T-helper 2 cell treated with Interferon-gamma antibody and Interleukin-4, amounts not matched to agents 100 ng/mL and 5 ng/mL, for 36 hours (primary cell): Measurements from ENCODE around the gene CDC42EP4. TPM values are rescaled to one million over a fixed set of nuclear protein-coding genes. Genes with fewer than 3 reads are reported as not detected.
"Not testable (repeated sequence)": the region's sequence is repeated elsewhere in the genome, so short reads cannot be mapped to it uniquely, and the experiment has no call there.

Experiments used
- intact Hi-C: fragments of 100-400 bp; cut with micrococcal nuclease; formaldehyde crosslinking; loops from one replicate; pipeline ENCODE4 v1.15.1; 2023
- total RNA-seq: library from RNA; stranded (reverse); gene quantifications from 2 replicates; pipeline ENCODE4 v1.2.3, GENCODE V29; 2022

The CDC42EP4 gene
- total RNA-seq, 1 donor from 2014 or later, result 1.6 TPM

DNA sequence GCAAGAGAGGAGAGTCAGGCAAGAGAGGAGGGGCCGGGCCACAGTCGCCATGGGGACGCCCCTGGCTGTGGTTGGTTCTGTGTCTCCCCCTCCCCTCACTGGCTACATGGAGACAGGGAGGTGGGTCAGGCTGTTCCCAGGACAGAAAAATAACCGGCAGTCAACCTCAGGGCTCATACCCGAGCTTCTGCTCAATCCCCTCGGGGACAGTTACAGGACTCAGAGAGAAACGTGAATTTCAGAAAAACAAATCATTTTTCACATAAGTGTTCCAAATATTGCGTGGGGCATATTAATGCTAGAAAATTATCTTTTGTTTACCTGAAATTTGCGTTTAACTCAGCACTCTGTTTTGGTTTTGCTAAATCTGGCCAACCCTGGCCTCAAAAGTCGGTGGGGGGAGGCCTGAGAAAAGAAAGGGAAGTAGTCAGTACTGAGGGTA lies 27.9 kb downstream of the CDC42EP4 start:
- intact Hi-C loops, result no loop called here

DNA sequence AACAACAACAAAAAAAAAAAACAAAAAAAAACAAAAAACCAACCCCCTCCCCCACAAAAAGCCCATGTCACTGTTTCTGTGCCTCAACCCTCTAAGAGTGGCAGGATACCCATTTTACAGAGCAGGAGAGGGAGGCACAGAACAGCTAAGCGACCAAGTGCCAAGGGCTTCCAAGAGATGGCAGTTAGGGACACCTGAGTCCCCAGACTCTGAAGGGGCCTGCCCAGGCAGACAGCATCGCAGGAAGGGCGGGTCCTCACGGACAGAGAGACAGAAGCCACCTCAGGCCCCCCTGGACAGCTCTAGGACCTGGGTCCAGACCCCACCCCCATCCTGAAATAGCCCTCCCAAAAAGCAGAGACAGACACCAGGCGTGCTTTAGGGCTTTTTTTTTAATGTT lies 28.6 kb downstream of the CDC42EP4 start:
- intact Hi-C loops, result no loop called here

DNA sequence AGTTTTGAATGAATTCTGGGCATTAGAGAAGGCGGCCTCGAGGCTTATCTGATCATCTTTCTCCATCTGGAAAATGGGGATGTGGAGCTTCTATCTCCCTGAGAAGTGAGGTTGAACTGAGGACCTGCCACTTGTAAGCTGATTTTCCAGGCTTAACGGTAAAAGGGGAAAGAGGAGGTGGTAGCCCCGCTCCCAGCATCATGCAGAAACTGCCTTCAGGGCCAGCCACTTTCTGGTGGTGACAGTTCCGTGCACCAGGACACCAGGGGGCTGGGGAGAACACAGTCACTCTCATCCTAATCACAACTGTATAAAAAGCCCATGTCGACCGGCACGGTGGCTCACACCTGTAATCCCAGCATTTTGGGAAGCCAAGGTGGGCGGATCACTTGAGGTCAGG lies 29.2 kb downstream of the CDC42EP4 start:
- intact Hi-C loops, result no loop called here

GRCh38 chr17:73281928-73282327 lies 29.9 kb downstream of the CDC42EP4 start:
- intact Hi-C loops, result no loop called here

- intact Hi-C loops, result no loop called here
These were observed 31.6 kb downstream of the CDC42EP4 start for GRCh38 chr17:73280191-73280590.

DNA sequence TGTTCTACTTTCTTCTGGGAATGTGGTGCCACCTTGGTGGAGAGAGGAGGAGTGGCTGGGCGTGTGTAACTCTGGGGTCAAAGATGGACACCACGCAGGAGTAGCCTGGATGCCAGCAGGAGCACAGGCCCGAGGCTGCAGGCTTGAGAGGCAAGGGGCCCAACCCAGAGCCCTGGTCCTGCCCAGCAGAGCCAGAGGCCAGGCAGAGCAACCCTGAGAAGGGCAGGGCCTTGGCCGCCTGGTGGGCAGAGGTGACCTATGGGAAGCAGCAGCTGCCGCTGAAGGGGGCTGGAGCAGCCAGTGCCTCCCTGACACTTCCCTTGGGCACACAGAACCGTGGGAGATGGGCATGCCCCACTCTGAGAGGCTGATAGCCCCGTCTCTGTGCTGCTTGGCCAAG lies 32.1 kb downstream of the CDC42EP4 start:
- intact Hi-C loops, result no loop called here

GRCh38 chr17:73278465-73279453 lies 33.0 kb downstream of the CDC42EP4 start:
- intact Hi-C loops, result no loop called here

DNA sequence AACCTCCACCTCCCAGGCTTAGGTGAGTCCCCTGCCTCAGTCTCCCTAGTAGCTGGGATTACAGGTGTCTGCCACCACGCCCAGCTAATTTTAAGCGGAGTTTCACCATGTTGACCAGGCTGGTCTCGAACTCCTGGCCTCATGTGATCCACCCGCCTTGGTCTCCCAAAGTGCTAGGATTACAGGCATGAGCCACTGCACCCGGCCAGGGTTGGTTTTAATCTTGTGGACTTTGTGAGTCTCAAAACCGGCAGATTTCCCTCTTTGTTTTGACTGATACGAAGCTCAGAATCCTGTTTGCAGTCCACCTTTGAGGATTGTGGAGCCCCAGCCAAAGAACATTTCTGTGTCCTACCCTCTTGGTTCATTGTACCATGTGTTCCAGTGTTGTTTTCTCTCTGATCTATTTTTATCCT lies 33.7 kb downstream of the CDC42EP4 start:
- intact Hi-C loops, result no loop called here

DNA sequence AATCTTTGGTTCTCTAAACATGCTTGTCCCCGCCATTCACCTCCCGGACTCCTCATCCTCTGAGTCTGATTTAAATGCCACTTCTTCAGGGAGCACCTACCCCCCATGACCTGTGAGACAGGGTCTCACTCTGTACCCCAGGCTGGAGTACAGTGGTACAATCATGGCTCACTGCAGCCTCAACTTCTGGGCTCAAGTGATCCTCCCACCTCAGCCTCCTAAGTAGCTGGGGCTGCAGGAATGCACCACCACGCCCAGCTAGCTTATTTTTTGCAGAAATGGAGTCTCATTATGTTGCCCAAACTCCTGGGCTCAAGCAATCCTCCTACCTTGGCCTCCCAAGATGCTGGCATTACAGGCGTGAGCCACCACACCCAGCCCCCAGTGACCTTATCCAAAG lies 37.3 kb downstream of the CDC42EP4 start:
- intact Hi-C loops, result no loop called here

DNA sequence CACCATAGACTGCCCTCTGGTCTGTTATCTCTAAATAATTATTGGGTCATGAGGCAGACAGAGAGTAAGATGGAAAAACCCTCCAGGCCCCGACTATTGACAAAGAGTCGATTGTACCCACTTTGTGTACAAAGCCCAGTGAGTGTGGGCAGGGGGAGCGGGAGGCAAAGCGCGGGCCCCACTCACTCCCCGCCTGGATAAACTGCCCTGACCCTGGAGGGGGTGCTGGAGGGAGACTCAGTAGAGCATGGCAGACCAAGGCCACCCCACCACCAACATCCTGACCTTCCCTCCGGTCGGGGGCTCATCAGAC lies 38.9 kb downstream of the CDC42EP4 start:
- intact Hi-C loops, result no loop called here

GRCh38 chr17:73271072-73271471 lies 40.7 kb downstream of the CDC42EP4 start:
- intact Hi-C loops, result no loop called here

DNA sequence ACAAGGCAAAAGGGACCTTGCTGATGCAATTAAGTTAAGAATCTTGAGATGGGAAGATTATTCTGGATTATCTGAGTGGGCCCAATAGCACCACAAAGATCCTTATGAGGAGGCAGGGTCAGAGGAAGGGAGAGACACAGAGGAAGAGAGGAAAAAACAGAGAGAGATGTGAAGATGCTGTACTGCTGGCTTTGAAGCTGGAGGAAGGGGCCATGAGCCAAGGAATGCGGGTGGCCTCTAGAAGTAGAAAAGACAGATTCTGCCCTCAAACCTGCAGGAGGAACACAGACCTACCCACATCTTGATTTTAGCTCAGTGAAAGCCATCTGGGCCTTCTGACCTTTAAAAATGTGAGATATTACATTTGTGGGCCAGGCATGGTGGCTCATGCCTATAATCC lies 42.0 kb downstream of the CDC42EP4 start:
- intact Hi-C loops, result no loop called here

DNA sequence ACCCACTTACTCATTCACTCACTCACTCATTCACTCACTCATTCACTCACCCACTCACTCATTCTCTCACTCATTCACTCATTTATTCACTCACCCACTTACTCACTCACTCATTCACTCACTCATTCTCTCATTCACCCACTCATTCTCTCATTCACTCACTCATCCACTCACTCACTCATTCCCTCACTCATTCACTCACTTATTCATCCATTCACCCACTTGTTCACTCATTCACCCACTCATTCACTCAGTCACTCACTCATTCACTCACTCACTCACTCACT lies 42.5 kb downstream of the CDC42EP4 start:
- intact Hi-C loops, result no loop called here

GRCh38 chr17:73268582-73269328 lies 43.0 kb downstream of the CDC42EP4 start:
- intact Hi-C loops, result no loop called here

DNA sequence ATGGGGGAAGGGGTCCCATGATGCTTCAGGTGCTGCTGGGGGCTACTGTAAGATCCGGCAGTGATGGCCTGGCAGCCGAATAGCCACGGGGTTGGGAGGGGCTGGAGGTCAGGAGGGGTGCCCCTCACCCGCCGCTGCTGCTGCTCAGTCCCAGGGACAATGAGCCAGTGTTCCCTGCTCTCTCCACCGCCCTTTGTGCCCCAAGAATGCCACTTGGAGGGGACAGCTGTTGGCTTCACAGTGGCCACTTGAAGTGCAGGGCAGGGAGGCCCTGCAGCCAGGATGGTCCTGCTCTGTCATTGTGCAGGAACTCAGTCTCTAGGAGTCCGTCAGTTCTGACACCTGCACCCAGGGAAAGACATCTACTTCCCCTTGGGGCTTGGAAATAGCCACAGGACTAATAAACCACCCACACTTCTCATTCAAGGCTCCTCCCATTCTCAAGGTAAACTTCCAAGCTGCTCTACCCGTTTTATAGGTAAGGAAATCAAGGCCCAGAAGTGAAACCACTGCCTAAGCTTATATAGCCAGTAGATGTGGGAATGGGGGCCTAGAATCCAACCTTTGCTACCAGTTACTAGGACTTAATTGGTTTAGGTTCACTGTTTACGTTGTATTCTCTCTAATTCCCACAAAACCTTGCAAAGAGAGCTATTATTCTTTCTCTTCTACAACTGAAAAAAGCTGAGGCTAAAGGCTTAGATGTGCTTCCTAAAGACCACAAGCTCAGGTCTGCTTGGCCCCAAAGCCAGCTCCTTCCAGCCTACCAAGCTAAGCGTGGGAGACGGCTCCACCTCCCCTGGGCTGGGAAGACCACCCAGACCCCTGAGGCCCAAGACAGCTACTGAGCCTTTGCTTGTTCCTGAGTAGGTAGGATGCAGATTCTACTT lies 43.9 kb downstream of the CDC42EP4 start:
- intact Hi-C loops, result no loop called here

- intact Hi-C loops, result no loop called here
These were observed 45.0 kb downstream of the CDC42EP4 start for GRCh38 chr17:73266796-73267195.

DNA sequence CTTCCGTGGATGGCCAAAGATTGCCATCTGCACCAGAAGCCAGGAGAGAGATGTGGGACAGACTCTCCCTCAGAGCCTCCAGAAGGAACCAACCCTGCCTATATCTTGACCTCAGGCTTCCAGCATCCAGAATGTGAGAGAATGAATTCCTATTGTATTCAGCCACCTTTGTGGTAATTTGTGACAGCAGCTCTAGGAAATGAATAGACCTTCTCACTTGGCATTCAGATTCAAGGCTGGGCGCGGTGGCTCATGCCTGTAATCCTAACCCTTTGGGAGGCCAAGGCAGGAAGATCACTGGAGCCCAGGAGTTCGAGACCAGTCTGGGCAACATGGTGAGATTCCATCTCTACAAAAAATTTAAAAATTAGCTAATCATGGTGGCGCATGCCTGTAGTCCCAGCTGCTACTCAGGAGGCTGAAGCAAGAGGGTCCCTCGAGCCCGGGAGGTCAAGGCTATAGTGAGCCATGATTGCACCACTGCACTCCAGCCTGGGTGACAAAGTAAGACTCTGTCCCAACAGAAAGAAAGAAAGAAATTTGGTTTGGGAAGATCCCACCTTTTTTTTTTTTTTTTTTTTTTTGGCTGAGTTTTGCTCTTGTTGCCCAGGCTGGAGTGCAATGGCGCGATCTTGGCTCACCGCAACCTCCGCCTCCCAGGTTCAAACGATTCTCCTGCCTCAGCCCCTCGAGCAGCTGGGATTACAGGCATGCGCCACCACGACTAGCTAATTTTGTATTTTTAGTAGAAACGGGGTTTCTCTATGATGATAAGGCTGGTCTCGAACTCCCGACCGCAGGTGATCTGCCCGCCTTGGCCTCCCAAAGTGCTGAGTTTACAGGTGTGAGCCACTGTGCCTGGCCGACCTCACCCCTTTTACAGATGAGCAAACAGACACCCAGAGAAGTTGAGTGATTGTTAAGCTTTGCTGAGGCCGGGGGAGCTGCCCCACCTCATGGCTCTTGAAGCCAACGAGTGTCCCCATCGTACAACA lies 45.9 kb downstream of the CDC42EP4 start:
- intact Hi-C loops, result no loop called here

- intact Hi-C loops, result not testable (repeated sequence)
These were observed 47.4 kb downstream of the CDC42EP4 start for GRCh38 chr17:73264448-73264847.

- intact Hi-C loops, result no loop called here
These were observed 48.8 kb downstream of the CDC42EP4 start for GRCh38 chr17:73262676-73263642.
